Sciatic nerve (tissue), 2 donors: ENCODE results near the gene ANKHD1. TPM values are rescaled to one million over a fixed set of nuclear protein-coding genes. Genes with fewer than 3 reads are reported as not detected.
A peak's percentile ranks its signal among the peaks of the same experiment; 100 is the strongest.

ENCODE experiments used
- ATAC-seq: fragments of 200-7000 bp; cut with Tn5 transposase; one replicate; pipeline ENCODE4 v1.9.1; 2020; ENCODE audit warnings: mild to moderate bottlenecking, moderate library complexity
- DNase-seq: peaks from one replicate; pipeline ENCODE4 v3.0.0-alpha.2; 2020; ENCODE audit warnings: low spot score
- intact Hi-C: fragments of 100-400 bp; cut with DNase I; formaldehyde crosslinking; loops from one replicate; pipeline ENCODE4 v1.14.2; 2022
- total RNA-seq: library from RNA; stranded (reverse); fragmentation: NEBNext Ultra II Directional; extraction: Animal tissue kit (Norgen Biotek cat#: 25700); gene quantifications from one replicate; pipeline ENCODE4 v1.2.1, GENCODE V29; 2021
- donor health status: DM: no; HTN: no; CAD: no.
- donor health status: DM: no; HTN: no; CAD: no.

Gene ANKHD1
- total RNA-seq, 1 donor from 2014 or later = 144 TPM

DNA sequence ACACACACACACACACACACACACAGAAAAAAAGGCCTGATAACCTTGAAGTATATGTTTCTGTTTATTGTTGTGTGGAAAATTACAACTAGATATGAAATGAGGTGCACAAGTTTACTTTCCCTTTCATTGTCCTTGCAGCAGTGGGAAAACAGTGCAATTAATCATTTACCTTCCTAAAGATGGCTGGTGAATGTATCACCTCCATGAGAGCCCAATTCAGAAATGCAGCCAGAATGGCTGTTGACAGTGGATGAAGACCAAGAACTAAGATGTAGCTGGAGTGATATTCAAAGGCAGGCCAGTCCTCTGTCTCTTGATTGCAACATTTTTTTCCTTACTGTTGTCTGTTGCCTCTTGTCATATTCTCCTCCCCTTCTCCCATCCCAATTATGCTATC lies 96.3 kb downstream of the ANKHD1 start:
- ATAC-seq (peak; percentile 24), DNase-seq (no peak)
- intact Hi-C loops = no loop called here

DNA sequence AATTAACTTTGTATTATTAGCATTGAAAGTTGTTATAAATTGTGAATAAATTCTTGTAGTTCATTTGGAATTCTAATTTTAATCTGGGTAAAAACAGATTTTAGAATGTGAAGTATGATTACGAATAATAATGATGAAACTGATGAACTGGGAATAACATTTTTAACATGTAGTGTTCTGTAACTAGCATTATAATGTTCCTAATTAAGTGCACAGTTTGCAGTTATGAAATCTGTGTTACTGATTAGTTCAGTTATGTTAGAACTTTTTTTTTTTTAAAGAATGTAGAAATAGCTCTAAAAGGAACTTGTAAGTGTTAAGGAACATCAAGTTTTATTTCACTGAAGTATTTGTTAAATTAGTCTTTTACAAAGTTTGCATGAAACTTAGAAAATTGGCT lies 97.0 kb downstream of the ANKHD1 start:
- DNase-seq (no peak), ATAC-seq (no peak)
- intact Hi-C loops = no loop called here

DNA sequence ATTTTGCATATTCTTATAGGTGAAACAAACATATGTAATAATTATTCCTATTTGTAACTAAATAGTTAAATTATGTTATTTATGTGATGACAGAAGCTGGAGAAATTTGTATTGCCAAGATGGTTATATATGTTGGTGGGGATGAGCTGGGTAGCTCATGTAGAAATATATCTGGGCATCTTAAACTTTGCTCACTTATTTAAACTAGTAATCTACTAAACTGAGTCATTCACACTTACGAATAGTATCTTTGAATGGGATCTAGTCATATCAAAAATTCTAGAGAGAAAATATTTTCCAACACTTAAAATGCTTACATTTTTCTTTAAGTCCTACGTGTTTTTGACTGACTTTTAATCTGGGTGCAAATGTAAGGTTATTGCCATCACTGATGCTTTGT lies 101.2 kb downstream of the ANKHD1 start:
- DNase-seq = no peak
- intact Hi-C loops = no loop called here
- no peak for ATAC-seq

DNA sequence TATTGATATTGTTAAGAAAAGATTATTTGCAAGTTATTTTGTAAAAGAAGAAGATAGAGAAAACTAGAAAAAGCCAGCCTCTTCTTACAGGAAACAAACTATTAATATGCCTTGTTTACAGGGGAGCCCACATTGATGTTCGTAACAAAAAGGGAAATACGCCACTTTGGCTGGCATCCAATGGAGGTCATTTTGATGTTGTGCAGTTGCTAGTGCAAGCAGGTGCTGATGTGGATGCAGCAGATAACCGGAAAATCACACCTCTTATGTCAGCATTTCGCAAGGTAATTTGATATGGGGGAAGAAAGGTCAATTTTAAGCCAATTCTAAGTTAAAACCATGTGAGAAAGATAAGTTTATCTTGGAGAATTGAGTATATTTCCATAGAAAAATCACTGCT lies 108.3 kb downstream of the ANKHD1 start:
- no peak for DNase-seq
- no peak for ATAC-seq
- intact Hi-C loops = no loop called here

DNA sequence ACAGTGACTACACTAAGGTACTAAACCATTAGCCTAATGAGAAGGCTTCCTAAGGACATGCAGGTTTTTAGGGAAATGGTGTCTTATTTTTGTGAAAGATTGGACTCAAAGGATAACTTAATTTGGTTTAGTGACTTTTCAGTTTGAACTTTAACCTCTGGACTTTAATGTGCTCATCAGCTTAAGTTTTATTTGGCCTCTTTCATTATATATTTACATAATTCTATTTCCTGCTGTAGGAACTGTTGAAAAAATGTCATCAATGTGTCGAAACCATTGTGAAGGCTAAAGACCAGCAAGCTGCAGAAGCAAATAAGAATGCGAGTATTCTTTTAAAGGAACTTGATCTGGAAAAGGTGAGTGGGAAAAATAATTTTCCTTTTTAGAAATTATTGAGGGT lies 111.5 kb downstream of the ANKHD1 start:
- DNase-seq = no peak
- intact Hi-C loops = no loop called here
- ATAC-seq = no peak

DNA sequence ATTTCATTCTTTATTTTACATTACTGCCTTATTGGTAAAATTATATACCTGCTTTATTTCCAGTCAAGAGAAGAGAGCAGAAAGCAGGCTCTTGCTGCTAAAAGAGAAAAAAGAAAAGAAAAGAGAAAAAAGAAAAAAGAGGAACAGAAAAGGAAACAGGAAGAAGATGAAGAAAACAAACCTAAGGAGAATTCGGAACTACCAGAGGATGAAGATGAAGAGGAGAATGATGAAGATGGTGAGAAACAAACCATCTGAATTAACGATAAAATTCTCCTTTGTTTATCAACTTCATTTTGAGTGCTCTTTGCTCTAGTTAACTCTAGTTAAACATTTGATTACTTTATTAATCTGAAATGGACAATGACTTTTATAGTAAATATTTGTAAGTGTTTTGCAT lies 122.4 kb downstream of the ANKHD1 start:
- no peak for ATAC-seq
- DNase-seq = no peak
- intact Hi-C loops = no loop called here

DNA sequence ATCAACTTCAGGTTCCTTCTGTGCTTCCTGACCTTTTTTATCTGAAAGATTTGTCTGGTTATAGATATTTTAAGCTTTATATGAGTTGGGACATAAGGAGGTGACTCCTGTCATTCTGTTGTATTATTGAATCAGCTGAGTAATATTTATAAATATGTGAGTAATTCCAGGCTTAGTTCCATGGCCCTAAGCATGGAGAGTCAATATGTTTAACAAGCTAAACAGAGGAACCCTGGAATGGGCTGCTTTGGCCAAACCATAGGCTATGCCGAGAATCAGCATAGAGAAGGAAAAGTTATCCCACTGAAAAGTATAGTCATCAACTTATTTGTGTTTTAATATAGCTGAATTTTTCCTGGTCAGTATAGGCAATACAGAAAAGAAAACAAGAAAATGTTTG lies 138.6 kb downstream of the ANKHD1 start:
- no peak for ATAC-seq
- no peak for DNase-seq
- intact Hi-C loops = no loop called here

DNA sequence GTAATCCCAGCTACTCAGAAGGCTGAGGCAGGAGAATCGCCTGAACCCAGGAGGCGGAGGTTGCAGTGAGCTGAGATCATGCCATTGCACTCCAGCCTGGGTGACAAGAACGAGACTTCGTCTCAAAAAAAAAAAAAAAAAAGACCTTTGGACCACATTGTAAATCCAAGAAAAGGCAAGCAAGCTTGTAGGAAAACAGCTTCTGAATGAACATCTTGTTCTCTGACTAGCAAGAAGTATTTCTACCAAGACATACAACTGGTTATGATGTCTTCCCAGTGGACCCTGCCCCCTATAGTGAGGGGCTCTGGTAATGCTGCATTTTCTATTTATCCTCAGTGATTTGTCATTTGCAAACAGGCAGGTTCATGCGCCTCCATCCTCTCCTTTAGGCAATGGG lies 141.3 kb downstream of the ANKHD1 start:
- intact Hi-C loops = no loop called here
- DNase-seq = no peak
- ATAC-seq = no peak

DNA sequence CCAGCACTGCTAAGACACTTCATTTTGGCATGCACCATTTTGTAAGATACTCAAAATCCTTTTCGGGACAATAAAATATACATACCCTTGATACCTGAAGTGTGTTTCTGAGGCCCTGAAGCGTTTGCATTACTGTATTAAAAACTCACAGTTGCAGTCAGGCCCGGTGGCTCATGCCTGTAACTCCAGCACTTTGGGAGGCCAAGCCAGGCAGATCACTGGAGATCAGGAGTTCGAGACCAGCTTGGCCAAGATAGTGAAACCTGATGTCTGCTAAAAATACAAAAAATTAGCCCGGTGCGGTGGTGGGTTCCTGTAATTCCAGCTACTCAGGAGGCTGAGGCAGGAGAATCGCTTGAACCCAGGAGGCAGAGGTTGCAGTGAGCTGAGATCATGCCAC lies 143.4 kb downstream of the ANKHD1 start:
- DNase-seq = no peak
- ATAC-seq = no peak
- intact Hi-C loops = no loop called here

DNA sequence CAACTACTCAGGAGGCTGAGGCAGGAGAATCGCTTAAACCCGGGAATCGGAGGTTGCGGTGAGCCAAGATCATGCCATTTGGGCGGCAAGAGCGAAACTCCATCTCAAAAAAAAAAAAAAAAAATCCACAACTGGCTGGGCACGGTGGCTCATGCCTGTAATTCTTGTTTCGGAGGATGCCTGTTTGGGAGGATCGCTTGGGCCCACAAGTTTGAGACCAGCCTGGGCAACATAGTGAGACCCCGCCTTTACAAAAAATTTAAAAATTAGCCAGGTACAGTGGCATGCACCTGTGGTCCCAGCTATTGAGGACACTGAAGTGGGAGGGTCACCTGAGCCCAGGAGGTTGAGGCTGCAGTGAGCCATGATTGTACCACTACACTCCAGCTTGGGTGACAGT lies 144.0 kb downstream of the ANKHD1 start:
- no peak for ATAC-seq
- DNase-seq = no peak
- intact Hi-C loops = no loop called here

DNA sequence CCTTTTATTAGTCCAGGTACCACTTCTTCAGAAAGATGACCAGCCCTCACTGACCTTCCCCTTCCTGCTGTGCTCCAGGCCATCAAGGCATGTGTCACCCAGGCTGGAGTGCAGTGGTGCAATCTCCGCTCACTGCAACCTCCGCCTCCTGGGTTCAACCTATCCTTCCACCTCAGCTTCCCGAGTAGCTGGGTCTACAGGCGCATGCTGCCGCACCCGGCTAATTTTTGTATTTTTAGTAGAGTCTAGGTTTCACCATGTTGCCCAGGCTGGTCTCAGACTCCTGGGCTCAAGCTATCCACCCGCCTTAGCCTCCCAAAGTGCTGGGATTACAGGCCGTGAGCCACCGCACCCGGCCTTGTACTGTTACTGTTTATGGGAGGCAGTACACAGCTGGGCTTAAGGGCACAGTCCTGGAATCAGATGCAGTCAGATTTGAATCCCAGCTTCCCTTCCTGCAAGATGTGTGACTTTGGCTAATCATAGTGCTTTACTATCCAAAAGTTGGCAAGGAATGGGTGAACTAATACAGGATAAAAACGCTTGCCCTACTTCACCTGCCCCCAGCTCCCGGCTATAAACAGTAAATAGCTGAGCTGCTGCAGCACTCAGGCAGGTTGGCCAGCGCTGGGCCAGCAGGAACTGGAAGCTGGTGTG lies 145.3 kb downstream of the ANKHD1 start:
- ATAC-seq (peak; percentile 0), DNase-seq (no peak)
- intact Hi-C loops = no loop called here

DNA sequence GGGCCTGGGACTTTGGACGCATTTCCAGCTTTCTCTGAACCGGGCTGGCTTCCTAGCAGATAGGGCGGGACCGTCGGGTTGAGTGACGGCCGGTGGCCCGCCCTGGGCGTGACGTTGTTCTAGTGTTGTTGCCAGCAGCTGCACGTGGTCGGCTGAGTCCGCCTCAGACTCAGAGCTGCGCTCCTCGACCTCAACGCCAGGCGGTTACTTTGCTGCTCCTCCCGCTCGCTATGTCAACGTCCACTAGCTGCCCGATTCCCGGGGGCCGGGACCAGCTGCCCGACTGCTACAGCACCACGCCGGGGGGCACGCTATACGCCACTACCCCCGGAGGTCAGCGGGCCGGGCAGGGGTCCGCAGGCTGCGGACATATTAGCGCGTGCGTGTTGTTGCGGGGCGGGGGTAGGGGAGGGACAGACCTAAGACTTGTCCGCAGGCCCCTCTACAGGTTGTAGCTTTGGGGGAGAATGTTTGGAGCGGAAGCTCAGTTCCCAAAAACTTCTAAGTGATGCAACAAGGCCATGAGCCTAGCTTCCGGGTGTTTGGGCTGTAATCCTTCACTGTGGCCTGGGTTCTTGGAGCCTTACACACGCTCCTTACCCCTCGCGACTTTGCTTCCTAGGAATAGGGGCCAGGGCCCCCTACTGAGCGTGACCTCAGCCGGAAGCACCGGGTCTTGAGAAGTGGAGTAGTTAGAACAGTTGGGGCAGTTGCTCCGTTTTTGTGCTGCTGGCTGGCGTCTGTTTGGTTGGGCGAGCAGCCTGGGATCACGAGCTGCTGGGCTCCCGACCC lies 146.1 kb downstream of the ANKHD1 start, which contains the start of gene EIF4EBP3:
TSS of gene EIF4EBP3 (plus strand) at position 155 of the 792 bp plus-strand sequence. CDS start at position 231, 76 bp downstream.
- intact Hi-C loops = no loop called here
- DNase-seq (peak; percentile 99), ATAC-seq (peak; percentile 98)

DNA sequence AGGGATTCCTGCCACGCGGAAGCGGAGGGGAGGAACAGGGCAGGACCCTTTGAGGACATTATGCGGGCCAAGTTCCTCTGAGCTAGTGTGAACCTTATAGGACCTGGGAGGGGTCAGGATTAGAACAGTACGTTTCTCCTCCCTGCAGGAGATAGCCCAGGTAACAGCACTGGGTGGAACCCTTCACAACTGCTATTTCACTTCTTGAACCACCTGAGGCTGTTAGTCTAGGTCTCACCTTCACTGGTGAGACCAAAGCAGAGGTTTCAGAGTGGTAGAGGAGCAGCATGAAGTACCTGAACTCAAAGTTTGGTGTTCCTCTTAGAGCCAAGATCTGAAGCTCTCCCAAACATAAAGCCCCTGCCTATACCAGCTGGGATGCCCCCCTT lies 146.7 kb downstream of the ANKHD1 start:
- ATAC-seq (peak; percentile 84), DNase-seq (no peak)
- intact Hi-C loops = no loop called here

DNA sequence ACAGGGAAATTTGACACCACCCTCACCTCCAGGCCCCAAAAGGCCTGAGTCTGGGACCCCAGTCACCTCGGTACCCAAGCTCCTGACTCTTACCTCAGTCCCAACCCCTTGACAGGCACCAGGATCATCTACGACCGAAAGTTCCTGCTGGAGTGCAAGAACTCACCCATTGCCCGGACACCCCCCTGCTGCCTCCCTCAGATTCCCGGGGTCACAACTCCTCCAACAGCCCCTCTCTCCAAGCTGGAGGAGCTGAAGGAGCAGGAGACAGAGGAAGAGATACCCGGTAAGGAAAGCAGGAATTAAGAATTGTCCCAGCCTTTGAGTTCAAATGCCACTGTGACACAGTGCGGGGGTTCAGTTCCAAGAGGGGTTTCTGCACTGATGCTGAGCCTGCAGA lies 147.2 kb downstream of the ANKHD1 start:
- DNase-seq (no peak), ATAC-seq (no peak)
- intact Hi-C loops = no loop called here

DNA sequence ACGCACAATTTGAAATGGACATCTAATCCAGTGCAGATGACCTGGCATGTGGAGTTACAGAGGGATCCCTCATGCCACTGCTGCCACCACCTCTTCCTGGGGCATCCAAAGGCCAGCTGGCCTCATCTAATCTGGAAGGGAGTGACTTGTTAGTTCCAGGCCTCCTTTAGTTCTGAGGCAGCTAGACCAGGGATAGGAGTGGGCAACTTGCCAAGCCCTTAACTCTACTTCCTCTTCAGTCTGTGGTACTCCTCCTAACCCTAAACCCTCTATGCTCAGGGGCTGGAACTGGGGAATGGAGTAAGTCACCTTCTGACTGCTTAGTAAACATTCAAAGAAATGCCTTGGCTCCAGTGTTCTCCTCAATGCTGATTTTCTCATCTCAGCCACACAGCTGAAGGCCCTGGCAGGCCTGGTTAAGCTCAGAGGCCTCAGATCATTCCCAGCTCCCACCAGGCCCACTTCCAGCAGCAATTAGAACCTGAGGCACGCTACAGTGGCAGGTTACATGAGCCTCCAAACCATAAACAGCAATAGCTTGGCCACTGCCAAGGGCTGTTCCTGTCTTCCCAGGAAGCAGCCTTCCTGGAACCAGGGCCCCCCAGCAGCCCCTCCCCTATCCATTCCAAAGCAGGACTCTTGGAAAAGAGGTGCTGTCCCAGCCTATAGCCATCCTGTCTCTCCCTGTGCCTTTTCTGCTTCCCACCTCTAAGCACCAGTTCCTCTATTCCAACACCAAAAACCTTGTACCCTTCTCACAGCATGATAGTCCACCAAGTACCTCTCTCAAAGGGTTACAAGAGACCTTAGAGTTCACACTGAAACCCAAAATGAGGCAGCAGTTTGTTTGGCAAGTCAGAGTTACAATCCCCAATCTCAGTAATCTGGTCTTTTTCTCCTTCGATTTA lies 147.9 kb downstream of the ANKHD1 start:
- ATAC-seq (no peak), DNase-seq (no peak)
- intact Hi-C loops = no loop called here

DNA sequence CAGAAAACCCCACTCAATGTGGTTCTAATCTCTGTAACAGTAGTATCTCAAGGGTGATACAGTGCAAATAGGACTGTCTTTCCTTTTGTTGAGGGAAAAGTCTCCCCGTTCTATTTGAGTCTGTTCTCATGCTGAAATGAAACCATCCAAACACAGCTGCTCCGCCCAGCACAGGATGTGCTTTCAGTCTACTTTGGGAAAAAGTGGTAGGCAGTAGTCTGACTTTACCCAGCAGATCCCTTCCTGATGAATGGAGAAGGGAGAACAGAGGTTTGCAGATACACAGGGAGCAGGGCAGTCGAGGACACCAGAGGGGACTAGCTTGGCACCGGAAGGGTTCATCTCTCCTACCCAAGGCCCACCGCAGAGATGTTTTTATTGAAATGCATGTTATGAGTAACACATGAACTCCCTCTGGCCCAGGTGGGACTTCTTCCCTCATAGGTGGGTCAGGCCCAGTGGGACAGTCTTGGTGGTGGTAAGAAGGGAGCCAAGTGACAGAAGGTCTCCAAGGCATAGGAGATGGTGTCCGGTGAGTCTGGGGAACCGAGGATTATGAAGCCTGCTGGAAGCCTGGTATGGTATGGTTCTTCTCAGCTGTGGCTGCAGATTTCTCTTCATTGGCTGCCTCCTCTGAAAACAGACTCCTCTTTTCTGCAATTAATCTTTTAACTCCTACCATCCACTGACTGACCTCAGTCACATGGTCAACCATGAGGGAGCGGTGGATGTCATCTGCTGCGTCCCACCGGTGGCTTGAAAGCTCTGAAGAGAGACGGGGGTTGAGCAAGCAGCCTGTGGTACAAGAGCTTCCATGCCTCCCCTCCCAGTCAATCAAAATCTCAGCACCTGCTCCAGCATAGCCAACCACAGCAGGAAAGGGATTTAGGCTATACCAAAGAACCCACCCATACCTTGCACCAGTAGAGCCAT lies 148.8 kb downstream of the ANKHD1 start:
- intact Hi-C loops = no loop called here
- no peak for DNase-seq
- ATAC-seq = no peak

DNA sequence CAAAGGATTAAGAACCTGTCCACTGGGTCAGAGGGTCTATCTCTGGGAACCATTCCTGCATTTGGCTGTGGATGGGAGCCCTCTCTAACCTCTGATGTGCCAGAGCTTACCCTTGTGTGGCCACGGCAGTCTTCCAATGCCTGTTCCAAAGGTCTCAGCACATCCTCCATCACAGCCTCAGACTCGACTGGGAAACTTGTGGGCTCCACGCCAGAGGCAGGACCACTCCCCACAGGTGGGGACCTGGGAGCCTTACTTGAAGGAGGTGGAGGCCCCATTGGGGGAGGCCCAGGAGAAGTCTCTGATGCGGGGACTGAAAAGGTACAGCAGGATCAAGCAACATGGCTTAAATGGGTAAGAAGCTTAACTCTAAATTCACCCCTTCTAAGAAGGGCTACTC lies 150.2 kb downstream of the ANKHD1 start:
- intact Hi-C loops = no loop called here
- DNase-seq (no peak), ATAC-seq (no peak)

DNA sequence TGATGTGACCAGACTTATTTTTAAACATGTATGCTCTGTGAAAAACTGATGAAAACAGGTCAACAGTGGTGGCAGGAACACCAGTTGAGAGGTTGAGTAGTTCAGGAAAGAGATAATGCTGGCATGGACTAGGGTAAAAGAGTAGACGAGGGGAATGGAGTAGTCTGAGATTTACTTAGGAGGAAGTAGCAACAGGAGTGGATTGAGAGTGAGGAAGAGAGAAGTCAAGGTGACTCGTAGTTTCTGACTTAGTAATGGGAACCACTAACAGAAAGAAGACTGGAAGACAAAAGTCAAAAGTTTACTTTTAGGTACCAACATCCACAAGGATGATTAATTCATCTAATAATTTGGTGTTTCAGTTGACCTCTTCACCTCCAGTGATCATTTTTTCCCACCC lies 152.0 kb downstream of the ANKHD1 start:
- ATAC-seq = no peak
- DNase-seq = no peak
- intact Hi-C loops = no loop called here

DNA sequence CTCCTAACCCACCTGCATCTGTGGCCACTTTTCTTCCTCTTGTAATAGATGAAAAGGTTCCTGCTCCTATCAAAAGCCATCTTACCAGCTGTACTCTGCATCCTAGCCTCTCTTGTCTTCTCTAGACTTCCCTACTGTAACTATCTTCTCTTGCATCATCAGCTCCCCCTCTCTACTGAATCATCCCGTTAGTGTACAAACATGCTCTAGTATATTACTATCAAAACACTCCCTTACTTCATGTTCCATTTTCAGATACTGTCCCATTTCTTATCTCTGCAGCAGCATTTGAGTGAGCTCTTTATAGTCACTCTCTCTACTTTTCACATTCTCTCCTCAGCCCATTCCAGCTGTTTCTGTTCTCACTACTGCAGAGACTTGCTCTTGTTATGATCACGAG lies 152.8 kb downstream of the ANKHD1 start:
- intact Hi-C loops = no loop called here
- DNase-seq (no peak), ATAC-seq (no peak)
